GM13976 (cell line): Measurements from ENCODE around the gene MGMT.

Experiments used
- DNase-seq: peaks from one replicate; pipeline ENCODE4 v3.0.0; 2012; ENCODE audit warnings: low spot score
- CTCF ChIP-seq: IDR thresholded peaks from 2 replicates; pipeline ENCODE4 v1.5.1; 2012; ENCODE audit warnings: borderline replicate concordance, mild to moderate bottlenecking; ENCODE audit not compliant: insufficient read depth; ENCODE audit errors: extremely low read depth, missing control alignments, control extremely low read depth
- in situ Hi-C: fragments of 300-500 bp; cut with MboI; formaldehyde crosslinking; loops from one replicate; pipeline ENCODE4 v1.12.0; 2022; ENCODE audit warnings: low sequenced_read_pairs, mixed read lengths, inconsistent platforms; ENCODE audit not compliant: unreplicated experiment

The MGMT gene

DNA sequence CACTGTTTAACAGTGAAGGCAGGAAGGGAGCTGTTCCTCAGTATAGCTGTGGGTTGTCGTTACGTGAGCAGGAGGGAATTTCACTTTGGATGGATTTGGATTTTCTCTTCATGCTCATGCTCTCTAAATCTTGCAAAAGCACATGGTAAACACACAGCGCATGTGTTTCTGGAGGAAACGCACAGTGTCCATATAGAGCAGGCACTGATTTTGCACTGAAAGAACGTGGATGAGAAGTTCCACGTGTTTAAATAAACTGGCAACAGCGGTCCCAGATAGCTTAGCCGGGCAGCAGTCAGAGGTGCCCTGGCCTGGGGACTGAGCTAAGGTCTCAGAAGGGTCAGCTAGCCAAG lies 188.6 kb downstream of the MGMT start:
- in situ Hi-C loops = no loop called here
- DNase-seq = no peak
- TF ChIP-seq CTCF = no peak

GRCh38 chr10:129656642-129657041 lies 189.6 kb downstream of the MGMT start:
- in situ Hi-C loops = no loop called here
- TF ChIP-seq CTCF = no peak
- DNase-seq = no peak

- in situ Hi-C loops = no loop called here
- TF ChIP-seq CTCF = no peak
- no peak for DNase-seq
Observed at GRCh38 chr10:129657297-129658017, 190.4 kb downstream of the MGMT start.

DNA sequence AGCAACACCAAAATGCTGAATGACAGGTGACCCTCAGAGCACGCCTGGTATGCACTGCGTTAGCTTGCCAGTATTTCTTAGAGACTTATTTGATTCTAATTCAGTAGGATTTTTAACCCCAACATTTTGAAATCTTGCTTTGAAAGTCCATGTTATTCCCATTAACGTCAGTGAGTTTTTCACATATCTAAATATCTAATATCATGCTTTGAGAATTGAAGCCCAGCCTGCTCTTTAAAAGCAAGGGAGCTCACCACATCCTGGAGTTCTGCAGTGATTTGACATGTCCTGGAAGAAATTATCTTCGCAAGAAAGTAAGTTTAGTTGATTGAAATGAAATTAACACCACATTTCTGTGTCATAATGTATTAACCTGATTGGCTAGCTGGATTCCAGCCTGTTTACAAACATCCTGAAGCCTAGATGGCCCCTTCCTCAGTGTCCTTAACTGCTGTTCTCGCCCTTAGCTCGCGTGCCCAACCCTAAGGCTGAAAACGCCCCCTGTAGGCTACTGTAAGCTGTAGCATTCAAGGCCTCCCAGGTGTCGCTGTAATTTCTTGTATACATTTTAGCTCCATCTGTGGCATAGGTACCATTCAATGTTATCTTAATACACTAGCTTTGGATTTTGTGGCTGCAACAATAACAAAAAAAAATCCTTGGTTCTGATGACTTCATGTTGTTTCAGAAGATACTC lies 191.5 kb downstream of the MGMT start:
- no peak for DNase-seq
- peak; percentile 6 for TF ChIP-seq CTCF
- in situ Hi-C loops = no loop called here

GRCh38 chr10:129659508-129660268 lies 192.6 kb downstream of the MGMT start:
- DNase-seq = no peak
- in situ Hi-C loops = no loop called here
- no peak for TF ChIP-seq CTCF

DNA sequence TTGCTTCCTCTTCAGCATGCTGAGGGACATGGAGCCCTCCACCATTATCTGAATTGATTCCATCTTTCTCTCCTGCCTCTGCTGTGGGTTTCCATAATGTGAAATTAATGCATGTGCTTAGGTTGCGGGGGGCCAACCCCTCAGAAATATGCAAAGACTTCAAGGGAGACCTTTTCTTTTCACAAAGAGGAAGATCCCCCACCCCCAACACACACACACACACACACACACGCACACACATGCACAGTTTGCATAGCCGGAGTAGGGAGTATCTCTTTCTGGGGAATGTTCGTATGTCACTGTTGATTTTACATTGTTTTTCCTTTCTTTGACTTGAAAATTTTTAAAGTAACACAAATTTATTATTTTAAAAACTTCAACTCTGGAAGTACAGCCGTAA lies 193.5 kb downstream of the MGMT start:
- in situ Hi-C loops = no loop called here
- no peak for DNase-seq
- TF ChIP-seq CTCF = no peak
